ENCODE measurements around the gene CARD8.

DNA sequence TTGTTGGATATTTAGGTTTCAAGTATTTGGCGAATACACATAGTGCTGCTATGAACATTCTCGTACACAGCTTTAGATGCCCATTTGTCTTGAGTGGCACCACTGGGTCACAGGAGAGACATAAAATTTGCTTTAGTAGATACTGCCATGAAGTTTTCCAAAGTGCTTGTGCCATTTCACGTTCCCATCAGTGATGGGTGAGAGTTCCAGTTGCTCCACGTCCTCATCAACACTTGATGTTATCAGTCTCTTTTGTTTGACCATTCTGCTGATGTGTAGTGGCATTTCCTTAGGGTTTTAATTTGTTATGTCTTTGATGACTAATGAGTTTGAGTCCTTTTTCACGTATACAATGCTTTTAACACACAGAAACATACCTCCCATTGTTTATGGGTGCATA is 74.2 kb downstream of the CARD8 start:
- TF ChIP-seq, protein P1, sequence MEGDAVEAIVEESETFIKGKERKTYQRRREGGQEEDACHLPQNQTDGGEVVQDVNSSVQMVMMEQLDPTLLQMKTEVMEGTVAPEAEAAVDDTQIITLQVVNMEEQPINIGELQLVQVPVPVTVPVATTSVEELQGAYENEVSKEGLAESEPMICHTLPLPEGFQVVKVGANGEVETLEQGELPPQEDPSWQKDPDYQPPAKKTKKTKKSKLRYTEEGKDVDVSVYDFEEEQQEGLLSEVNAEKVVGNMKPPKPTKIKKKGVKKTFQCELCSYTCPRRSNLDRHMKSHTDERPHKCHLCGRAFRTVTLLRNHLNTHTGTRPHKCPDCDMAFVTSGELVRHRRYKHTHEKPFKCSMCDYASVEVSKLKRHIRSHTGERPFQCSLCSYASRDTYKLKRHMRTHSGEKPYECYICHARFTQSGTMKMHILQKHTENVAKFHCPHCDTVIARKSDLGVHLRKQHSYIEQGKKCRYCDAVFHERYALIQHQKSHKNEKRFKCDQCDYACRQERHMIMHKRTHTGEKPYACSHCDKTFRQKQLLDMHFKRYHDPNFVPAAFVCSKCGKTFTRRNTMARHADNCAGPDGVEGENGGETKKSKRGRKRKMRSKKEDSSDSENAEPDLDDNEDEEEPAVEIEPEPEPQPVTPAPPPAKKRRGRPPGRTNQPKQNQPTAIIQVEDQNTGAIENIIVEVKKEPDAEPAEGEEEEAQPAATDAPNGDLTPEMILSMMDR (IDR thresholded peaks at IDR 0.05; ENCODE audit: poor library complexity, severe bottlenecking): no peak
- no peak for TF ChIP-seq POLR2AphosphoS5 (IDR thresholded peaks at IDR 0.05)
- TF ChIP-seq EP300 (conservative IDR thresholded peaks at IDR 0.05; ENCODE audit: poor library complexity, severe bottlenecking): no peak
- TF ChIP-seq TAF1 (IDR thresholded peaks at IDR 0.05; ENCODE audit: low read depth): no peak
